ENCODE data around the gene CRYBG3. TPM values are rescaled to one million over a fixed set of nuclear protein-coding genes. Genes with fewer than 3 reads are reported as not detected.
"Not testable (repeated sequence)": the region's sequence is repeated elsewhere in the genome, so short reads cannot be mapped to it uniquely, and the experiment has no call there.

Gene CRYBG3
- total and polyA plus RNA-seq, 4 experiments from 2014 or later: 0.83 to 12.3 (median 7.5) TPM

- H3K4me3 Mint-ChIP-seq: peak overlapping the region in 5 of 8 donors; percentile 88 to 91 (median 90)
- H3K27me3 Mint-ChIP-seq; H3K9me3 ChIP-seq (ENCODE audit: control insufficient read depth in 1 of 2, low read length in 2 of 2); H3K27me3 ChIP-seq (ENCODE audit: insufficient read depth, low read length); H3K36me3 ChIP-seq (ENCODE audit: insufficient read depth, low read length); CTCF ChIA-PET (ENCODE audit: partially characterized antibody); H3K4me3 ChIP-seq (ENCODE audit: low read length in 2 of 2): not testable (repeated sequence)
- POLR2A ChIA-PET (ENCODE audit: partially characterized antibody): interaction anchor here (1.3 to 2.7 kb wide), 3 partner anchors 8 to 88 kb away, joined by 5 to 26 read pairs (median 10); partner anchors contain the start of gene CRYBG3
- peak in 3 of 5 donors; percentile 7 to 33 (median 16) for DNase-seq
- H3K9me3 Mint-ChIP-seq: peaks cover 0 to 17% (median 8%) of the 10 kb centered on the region in 8 donors
- Histone ChIP-seq H3K4me1 (ENCODE audit: insufficient read depth, low read length) (peaks cover 45% of the 10 kb centered on the region), H3K27ac (ENCODE audit: low read depth, low read length) (peak overlapping the region; percentile 34)
- peaks cover 24 to 41% (median 30%) of the 10 kb centered on the region in 4 donors for H3K4me1 Mint-ChIP-seq
- H3K27ac Mint-ChIP-seq: peak overlapping the region in 3 of 7 donors; percentile 48 to 96 (median 68)
- H3K36me3 Mint-ChIP-seq: peaks cover 7 to 23% of the 10 kb centered on the region in 2 donors
- intact Hi-C loops (cut with micrococcal nuclease): loop anchor here (1.0 to 5.0 kb wide), 2 partner anchors 38 to 89 kb away; no protein-coding TSS in a partner anchor
These were observed 88.0 kb downstream of the CRYBG3 start for GRCh38 chr3:97909830-97910229.

- H3K36me3 ChIP-seq (ENCODE audit: insufficient read depth, low read length); H3K9me3 ChIP-seq (ENCODE audit: control insufficient read depth in 1 of 2, low read length in 2 of 2); H3K27me3 Mint-ChIP-seq; H3K27me3 ChIP-seq (ENCODE audit: insufficient read depth, low read length): not testable (repeated sequence)
- Mint-ChIP-seq H3K4me3 (peak overlapping the region; percentile 77 to 91 (median 88)), H3K9me3 (peaks cover 0 to 17% (median 8%) of the 10 kb centered on the region in 8 donors), H3K27ac (peak overlapping the region; percentile 92 to 97 (median 96)), H3K36me3 (peaks cover 7 to 26% of the 10 kb centered on the region in 2 donors), H3K4me1 (peaks cover 26 to 41% (median 34%) of the 10 kb centered on the region in 4 donors)
- ChIA-PET CTCF (ENCODE audit: partially characterized antibody) (interaction anchor here (0.6 to 2.1 kb wide), 3 partner anchors 89 to 117 kb away, joined by 3 to 8 read pairs (median 3); partner anchors contain the start of gene CRYBG3), POLR2A (ENCODE audit: partially characterized antibody) (interaction anchor here (1.3 to 2.7 kb wide), 6 partner anchors 9 to 94 kb away, joined by 4 to 26 read pairs (median 5); partner anchors contain the start of gene CRYBG3)
- Histone ChIP-seq H3K27ac (ENCODE audit: low read depth, low read length) (peak overlapping the region; percentile 34), H3K4me1 (ENCODE audit: insufficient read depth, low read length) (peaks cover 45% of the 10 kb centered on the region), H3K4me3 (ENCODE audit: low read length in 2 of 2) (peak overlapping the region in 1 of 2 donors; percentile 41)
- intact Hi-C loops (cut with micrococcal nuclease): loop anchor here (1.0 to 5.0 kb wide), 2 partner anchors 38 to 89 kb away; no protein-coding TSS in a partner anchor
- DNase-seq: peak; percentile 51 to 79 (median 64)
These were observed 88.5 kb downstream of the CRYBG3 start for GRCh38 chr3:97910236-97910831.

GRCh38 chr3:97910931-97911351 lies 89.1 kb downstream of the CRYBG3 start:
- Mint-ChIP-seq H3K27ac (peak overlapping the region; percentile 92 to 97 (median 96)), H3K27me3 (no peaks in the 10 kb centered on the region), H3K4me3 (peak overlapping the region; percentile 77 to 91 (median 88)), H3K4me1 (peaks cover 27 to 42% (median 34%) of the 10 kb centered on the region in 4 donors), H3K9me3 (peaks cover 0 to 17% (median 8%) of the 10 kb centered on the region in 8 donors), H3K36me3 (peaks cover 7 to 29% of the 10 kb centered on the region in 2 donors)
- peak overlapping the region; percentile 34 for H3K27ac ChIP-seq (ENCODE audit: low read depth, low read length)
- peak in 4 of 5 donors; percentile 58 to 68 (median 62) for DNase-seq
- intact Hi-C loops (cut with micrococcal nuclease): loop anchor here (1.0 to 5.0 kb wide), 3 partner anchors 39 to 90 kb away; no protein-coding TSS in a partner anchor
- H3K4me1 ChIP-seq (ENCODE audit: insufficient read depth, low read length): peaks cover 45% of the 10 kb centered on the region
- no peak overlapping the region for H3K4me3 ChIP-seq (ENCODE audit: low read length in 2 of 2)
- ChIA-PET POLR2A (ENCODE audit: partially characterized antibody) (interaction anchor here (0.8 to 2.7 kb wide), 9 partner anchors 9 to 612 kb away, joined by 3 to 26 read pairs (median 5); partner anchors contain the start of genes CLDND1 and CRYBG3), CTCF (ENCODE audit: partially characterized antibody) (interaction anchor here (0.6 to 2.1 kb wide), 3 partner anchors 90 to 117 kb away, joined by 3 to 8 read pairs (median 3); partner anchors contain the start of gene CRYBG3)
- no peaks in the 10 kb centered on the region for H3K36me3 ChIP-seq (ENCODE audit: insufficient read depth, low read length)
- no peaks in the 10 kb centered on the region for H3K27me3 ChIP-seq (ENCODE audit: insufficient read depth, low read length)
- H3K9me3 ChIP-seq (ENCODE audit: control insufficient read depth in 1 of 2, low read length in 2 of 2): no peaks in the 10 kb centered on the region

GRCh38 chr3:97911459-97911858 lies 89.6 kb downstream of the CRYBG3 start:
- DNase-seq: no peak
- ChIA-PET POLR2A (ENCODE audit: partially characterized antibody) (interaction anchor here (0.8 to 2.7 kb wide), 9 partner anchors 9 to 612 kb away, joined by 3 to 26 read pairs (median 4); partner anchors contain the start of genes CLDND1 and CRYBG3), CTCF (ENCODE audit: partially characterized antibody) (interaction anchor here (1.0 to 2.1 kb wide), 3 partner anchors 32 to 110 kb away, joined by 3 to 8 read pairs (median 3); partner anchors contain the start of gene CRYBG3)
- Mint-ChIP-seq H3K4me3 (peak overlapping the region; percentile 36 to 91 (median 88)), H3K36me3 (peaks cover 7 to 33% of the 10 kb centered on the region in 2 donors), H3K27ac (peak overlapping the region; percentile 92 to 97 (median 96)), H3K4me1 (peaks cover 27 to 42% (median 34%) of the 10 kb centered on the region in 4 donors), H3K9me3 (peaks cover 0 to 17% (median 8%) of the 10 kb centered on the region in 8 donors), H3K27me3 (no peaks in the 10 kb centered on the region)
- Histone ChIP-seq H3K27me3 (ENCODE audit: insufficient read depth, low read length) (no peaks in the 10 kb centered on the region), H3K36me3 (ENCODE audit: insufficient read depth, low read length) (no peaks in the 10 kb centered on the region), H3K4me1 (ENCODE audit: insufficient read depth, low read length) (peaks cover 45% of the 10 kb centered on the region), H3K27ac (ENCODE audit: low read depth, low read length) (peak overlapping the region; percentile 34), H3K4me3 (ENCODE audit: low read length in 2 of 2) (no peak overlapping the region), H3K9me3 (ENCODE audit: control insufficient read depth in 1 of 2, low read length in 2 of 2) (no peaks in the 10 kb centered on the region)
- intact Hi-C loops (cut with micrococcal nuclease): loop anchor here (1.0 to 5.0 kb wide), 2 partner anchors 39 to 60 kb away; no protein-coding TSS in a partner anchor

- intact Hi-C loops (cut with micrococcal nuclease): loop anchor here (5.0 kb wide), 1 partner anchor 42 kb away; no protein-coding TSS in a partner anchor
- Histone ChIP-seq H3K27ac (ENCODE audit: low read depth, low read length) (no peak overlapping the region), H3K36me3 (ENCODE audit: insufficient read depth, low read length) (no peaks in the 10 kb centered on the region), H3K27me3 (ENCODE audit: insufficient read depth, low read length) (no peaks in the 10 kb centered on the region), H3K4me3 (ENCODE audit: low read length in 2 of 2) (no peak overlapping the region), H3K9me3 (ENCODE audit: control insufficient read depth in 1 of 2, low read length in 2 of 2) (no peaks in the 10 kb centered on the region), H3K4me1 (ENCODE audit: insufficient read depth, low read length) (peaks cover 45% of the 10 kb centered on the region)
- H3K27me3 Mint-ChIP-seq: no peaks in the 10 kb centered on the region
- POLR2A ChIA-PET (ENCODE audit: partially characterized antibody): interaction anchor here (0.7 to 2.3 kb wide), 5 partner anchors 53 to 1904 kb away, joined by 3 to 13 read pairs (median 3); partner anchors contain the start of genes CMSS1 and CRYBG3
- H3K36me3 Mint-ChIP-seq: peaks cover 25 to 59% of the 10 kb centered on the region in 2 donors
- H3K9me3 Mint-ChIP-seq: peaks cover 0 to 9% (median 3%) of the 10 kb centered on the region in 8 donors
- DNase-seq: no peak
- CTCF ChIA-PET (ENCODE audit: partially characterized antibody): interaction anchor here (1.4 kb wide), 1 partner anchor 120 kb away, joined by 3 read pairs; no protein-coding TSS in a partner anchor
- peaks cover 27 to 42% (median 34%) of the 10 kb centered on the region in 4 donors for H3K4me1 Mint-ChIP-seq
- peak overlapping the region in 3 of 7 donors; percentile 3 to 61 (median 54) for H3K27ac Mint-ChIP-seq
- peak overlapping the region in 1 of 8 donors; percentile 13 for H3K4me3 Mint-ChIP-seq
These were observed 92.6 kb downstream of the CRYBG3 start for GRCh38 chr3:97914388-97914787.

- Histone ChIP-seq H3K27ac (ENCODE audit: low read depth, low read length) (no peak overlapping the region), H3K9me3 (ENCODE audit: control insufficient read depth in 1 of 2, low read length in 2 of 2) (no peaks in the 10 kb centered on the region), H3K27me3 (ENCODE audit: insufficient read depth, low read length) (no peaks in the 10 kb centered on the region), H3K4me1 (ENCODE audit: insufficient read depth, low read length) (peaks cover 31% of the 10 kb centered on the region), H3K36me3 (ENCODE audit: insufficient read depth, low read length) (no peaks in the 10 kb centered on the region), H3K4me3 (ENCODE audit: low read length in 2 of 2) (no peak overlapping the region)
- Mint-ChIP-seq H3K4me1 (peaks cover 15 to 26% (median 21%) of the 10 kb centered on the region in 4 donors), H3K36me3 (peaks cover 30 to 71% of the 10 kb centered on the region in 2 donors), H3K4me3 (no peak overlapping the region), H3K27me3 (no peaks in the 10 kb centered on the region), H3K27ac (no peak overlapping the region), H3K9me3 (peaks cover 0 to 2% (median 0%) of the 10 kb centered on the region in 8 donors)
- POLR2A ChIA-PET (ENCODE audit: partially characterized antibody): no interaction called here
- CTCF ChIA-PET (ENCODE audit: partially characterized antibody): interaction anchor here (0.7 kb wide), 1 partner anchor 104 kb away, joined by 4 read pairs; no protein-coding TSS in a partner anchor
- intact Hi-C loops (cut with micrococcal nuclease): no loop called here
- DNase-seq: no peak
These were observed 94.8 kb downstream of the CRYBG3 start for GRCh38 chr3:97916576-97916975.

All from CD4-positive, alpha-beta memory T cell (primary cell).